ENCODE measurements around the gene RAN. TPM values are rescaled to one million over a fixed set of nuclear protein-coding genes. Genes with fewer than 3 reads are reported as not detected.
"Not testable (repeated sequence)": the region's sequence is repeated elsewhere in the genome, so short reads cannot be mapped to it uniquely, and the experiment has no call there.

RAN gene
- polyA plus RNA-seq, 1 of the 3 experiments (the other 2 are of a cell fraction) = 865 TPM

DNA sequence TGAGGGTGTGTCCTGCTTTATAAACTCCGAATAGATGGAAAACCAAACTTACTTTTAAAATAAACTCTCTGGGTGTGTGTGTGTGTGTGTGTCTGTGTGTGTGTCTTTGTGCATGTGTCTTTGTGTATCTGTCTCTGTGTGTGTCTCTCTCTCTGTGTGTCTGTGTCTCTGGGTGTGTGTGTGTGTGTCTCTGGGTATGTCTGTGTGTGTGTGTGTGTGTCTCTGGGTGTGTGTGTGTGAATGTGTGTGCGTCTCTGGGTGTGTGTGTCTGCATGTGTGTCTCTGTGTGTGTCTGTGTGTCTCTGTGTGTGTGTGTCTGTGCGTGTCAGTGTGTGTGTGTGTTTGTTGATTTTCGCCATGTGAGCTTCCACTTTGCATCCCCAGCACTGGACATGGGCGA is 9.2 kb downstream of the RAN start (continued):
- TF ChIP-seq, protein P1, sequence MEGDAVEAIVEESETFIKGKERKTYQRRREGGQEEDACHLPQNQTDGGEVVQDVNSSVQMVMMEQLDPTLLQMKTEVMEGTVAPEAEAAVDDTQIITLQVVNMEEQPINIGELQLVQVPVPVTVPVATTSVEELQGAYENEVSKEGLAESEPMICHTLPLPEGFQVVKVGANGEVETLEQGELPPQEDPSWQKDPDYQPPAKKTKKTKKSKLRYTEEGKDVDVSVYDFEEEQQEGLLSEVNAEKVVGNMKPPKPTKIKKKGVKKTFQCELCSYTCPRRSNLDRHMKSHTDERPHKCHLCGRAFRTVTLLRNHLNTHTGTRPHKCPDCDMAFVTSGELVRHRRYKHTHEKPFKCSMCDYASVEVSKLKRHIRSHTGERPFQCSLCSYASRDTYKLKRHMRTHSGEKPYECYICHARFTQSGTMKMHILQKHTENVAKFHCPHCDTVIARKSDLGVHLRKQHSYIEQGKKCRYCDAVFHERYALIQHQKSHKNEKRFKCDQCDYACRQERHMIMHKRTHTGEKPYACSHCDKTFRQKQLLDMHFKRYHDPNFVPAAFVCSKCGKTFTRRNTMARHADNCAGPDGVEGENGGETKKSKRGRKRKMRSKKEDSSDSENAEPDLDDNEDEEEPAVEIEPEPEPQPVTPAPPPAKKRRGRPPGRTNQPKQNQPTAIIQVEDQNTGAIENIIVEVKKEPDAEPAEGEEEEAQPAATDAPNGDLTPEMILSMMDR (IDR thresholded peaks at IDR 0.05) = no peak
- no peak for TF ChIP-seq SMC3 (IDR thresholded peaks at IDR 0.05; ENCODE audit: low read depth, low read length)
- TF ChIP-seq TAF1 (IDR thresholded peaks at IDR 0.05; ENCODE audit: borderline replicate concordance, low read depth, low read length) = no peak
- no peak for TF ChIP-seq ELF1 (IDR thresholded peaks at IDR 0.05)

DNA sequence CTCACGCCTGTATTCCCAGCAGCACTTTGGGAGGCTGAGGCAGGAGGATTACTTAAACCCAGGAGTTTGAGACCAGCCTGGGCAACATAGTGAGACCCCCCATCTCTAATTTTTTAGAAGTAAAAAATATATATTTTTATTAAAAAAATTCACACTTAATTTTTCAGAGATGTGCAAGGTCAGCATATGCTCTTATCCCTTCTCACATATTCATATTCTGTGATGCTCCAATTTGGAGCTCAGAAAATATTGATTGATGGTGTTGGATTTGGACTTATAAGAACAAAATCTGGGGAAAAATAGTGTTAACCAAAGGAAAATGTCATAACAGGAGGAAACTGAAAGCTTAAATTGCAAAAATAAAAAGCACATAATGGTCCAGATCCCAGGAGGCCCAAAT is 9.7 kb downstream of the RAN start:
- Histone ChIP-seq H3K4me3 (ENCODE audit: low read depth in 2 of 2, low read length in 1 of 2) (no peak overlapping the region), H3K36me3 (replicated peaks in 1 of 2; ENCODE audit: control insufficient read depth in 1 of 2, insufficient read depth in 2 of 2, low read length in 1 of 2) (peaks cover 9 to 13% of the 10 kb centered on the region in 2 experiments), H3K9ac (no peak overlapping the region), H3K27me3 (ENCODE audit: insufficient read depth) (no peaks in the 10 kb centered on the region), H3K4me2 (no peak overlapping the region), H2AFZ (ENCODE audit: low read depth) (no peak overlapping the region), H3K27ac (ENCODE audit: low read depth in 2 of 2, low read length in 1 of 2) (no peak overlapping the region), H3K9me2 (no peaks in the 10 kb centered on the region), H3K4me1 (ENCODE audit: control insufficient read depth in 1 of 2, insufficient read depth in 2 of 2, low read depth in 1 of 2, low read length in 1 of 2) (no peaks in the 10 kb centered on the region; a peak in 1 of 4 replicates), H3K9me3 (no peaks in the 10 kb centered on the region), H3K79me2 (ENCODE audit: insufficient read depth) (peaks cover 2% of the 10 kb centered on the region; the same call in 1 of the 2 replicates), H3F3A (replicated peaks; ENCODE audit: insufficient read depth) (peaks cover 21% of the 10 kb centered on the region), H4K20me1 (ENCODE audit: insufficient read depth) (peaks cover 17% of the 10 kb centered on the region; the same call in 1 of the 2 replicates)
- TF ChIP-seq FOXM1 (IDR thresholded peaks at IDR 0.05; ENCODE audit: low read depth) (no peak), NRF1 (IDR thresholded peaks at IDR 0.05; ENCODE audit: low read depth, low read length) (no peak), YY1 (IDR thresholded peaks at IDR 0.05; ENCODE audit: low read depth) (no peak), EZH2phosphoT487 (IDR thresholded peaks at IDR 0.05; ENCODE audit: borderline replicate concordance, low read depth) (no peak), FOSL2 (IDR thresholded peaks at IDR 0.05; ENCODE audit: borderline replicate concordance, low read depth) (no peak), EP300 (IDR thresholded peaks at IDR 0.05; ENCODE audit: borderline replicate concordance in 1 of 2, low read depth in 1 of 2, low read length in 1 of 2) (no peak)
- TF ChIP-seq, protein P2, sequence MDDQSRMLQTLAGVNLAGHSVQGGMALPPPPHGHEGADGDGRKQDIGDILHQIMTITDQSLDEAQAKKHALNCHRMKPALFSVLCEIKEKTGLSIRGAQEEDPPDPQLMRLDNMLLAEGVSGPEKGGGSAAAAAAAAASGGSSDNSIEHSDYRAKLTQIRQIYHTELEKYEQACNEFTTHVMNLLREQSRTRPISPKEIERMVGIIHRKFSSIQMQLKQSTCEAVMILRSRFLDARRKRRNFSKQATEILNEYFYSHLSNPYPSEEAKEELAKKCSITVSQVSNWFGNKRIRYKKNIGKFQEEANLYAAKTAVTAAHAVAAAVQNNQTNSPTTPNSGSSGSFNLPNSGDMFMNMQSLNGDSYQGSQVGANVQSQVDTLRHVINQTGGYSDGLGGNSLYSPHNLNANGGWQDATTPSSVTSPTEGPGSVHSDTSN (IDR thresholded peaks at IDR 0.05) = no peak
- TF ChIP-seq, protein P1 (IDR thresholded peaks at IDR 0.05) = no peak
- no peak for DNase-seq
- POLR2A ChIA-PET = no interaction called here
- CTCF ChIA-PET = interaction anchor here (0.6 kb wide), 1 partner anchor 961 kb away, joined by 4 read pairs; no protein-coding TSS in a partner anchor
- 81% methylated on average over 1 of the region's 1 CpG for WGBS (ENCODE audit: low lambda C conversion rate)

DNA sequence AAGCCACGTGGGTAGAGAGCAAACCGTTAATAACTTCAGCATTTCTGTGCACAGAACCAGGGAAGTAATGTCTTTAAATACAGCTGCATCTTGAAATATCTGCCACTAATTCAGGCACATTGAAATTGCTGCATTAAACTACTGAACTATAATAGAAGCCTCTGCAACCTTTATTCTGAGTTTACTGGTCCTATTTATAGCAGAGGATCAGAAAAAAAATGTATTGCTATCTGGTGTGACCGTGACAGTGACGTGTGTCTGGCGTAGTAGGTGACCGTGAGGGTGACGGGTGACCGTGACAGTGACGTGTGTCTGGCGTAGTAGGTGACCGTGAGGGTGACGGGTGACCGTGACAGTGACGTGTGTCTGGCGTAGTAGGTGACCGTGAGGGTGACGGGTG is 15.3 kb downstream of the RAN start:
- H3K4me3 ChIP-seq (ENCODE audit: low read depth in 2 of 2, low read length in 1 of 2); H3K36me3 ChIP-seq (replicated peaks in 1 of 2; ENCODE audit: control insufficient read depth in 1 of 2, insufficient read depth in 2 of 2, low read length in 1 of 2); H3K9ac ChIP-seq; CTCF ChIA-PET; H3F3A ChIP-seq (replicated peaks; ENCODE audit: insufficient read depth); H3K27me3 ChIP-seq (ENCODE audit: insufficient read depth); H3K9me3 ChIP-seq; H3K27ac ChIP-seq (ENCODE audit: low read depth in 2 of 2, low read length in 1 of 2); H4K20me1 ChIP-seq (ENCODE audit: insufficient read depth); H3K4me1 ChIP-seq (ENCODE audit: control insufficient read depth in 1 of 2, insufficient read depth in 2 of 2, low read depth in 1 of 2, low read length in 1 of 2); H3K79me2 ChIP-seq (ENCODE audit: insufficient read depth); DNase-seq; POLR2A ChIA-PET; H3K9me2 ChIP-seq; H3K4me2 ChIP-seq; H2AFZ ChIP-seq (ENCODE audit: low read depth): not testable (repeated sequence)
- WGBS (ENCODE audit: low lambda C conversion rate) = 73% methylated on average over 9 of the region's 17 CpGs

Data from SK-N-SH (cell line).